ENCODE data around the gene TUFM.
A peak's percentile ranks its signal among the peaks of the same experiment; 100 is the strongest.

TUFM gene

GRCh38 chr16:28830531-28830930, 15.6 kb downstream of the TUFM start:
- peaks cover 5% of the 10 kb centered on the region for H3K4me1 ChIP-seq (ENCODE audit: insufficient read depth, poor library complexity, severe bottlenecking)
- no peak overlapping the region for H3K4me3 ChIP-seq (ENCODE audit: severe bottlenecking)
- H3K9me3 ChIP-seq (ENCODE audit: severe bottlenecking), result no peaks in the 10 kb centered on the region
- H3K27me3 ChIP-seq (ENCODE audit: insufficient read depth, poor library complexity, severe bottlenecking), result no peaks in the 10 kb centered on the region
- H3K27ac ChIP-seq (ENCODE audit: poor library complexity, severe bottlenecking), result no peak overlapping the region
- no peak for ATAC-seq (ENCODE audit: low read depth)
- H3K36me3 ChIP-seq (ENCODE audit: low read depth), result peaks cover 100% of the 10 kb centered on the region
- DNase-seq (ENCODE audit: low spot score), result no peak
- no peak for TF ChIP-seq CTCF (IDR thresholded peaks at IDR 0.05; ENCODE audit: poor library complexity, severe bottlenecking)

- Histone ChIP-seq H3K36me3 (ENCODE audit: low read depth) (peaks cover 100% of the 10 kb centered on the region), H3K4me1 (ENCODE audit: insufficient read depth, poor library complexity, severe bottlenecking) (peaks cover 12% of the 10 kb centered on the region), H3K27me3 (ENCODE audit: insufficient read depth, poor library complexity, severe bottlenecking) (no peaks in the 10 kb centered on the region), H3K27ac (ENCODE audit: poor library complexity, severe bottlenecking) (no peak overlapping the region), H3K4me3 (ENCODE audit: severe bottlenecking) (no peak overlapping the region), H3K9me3 (ENCODE audit: severe bottlenecking) (no peaks in the 10 kb centered on the region)
- no peak for DNase-seq (ENCODE audit: low spot score)
- no peak for TF ChIP-seq CTCF (IDR thresholded peaks at IDR 0.05; ENCODE audit: poor library complexity, severe bottlenecking)
- ATAC-seq (ENCODE audit: low read depth), result no peak
Observed at GRCh38 chr16:28829747-28830146, 16.4 kb downstream of the TUFM start.

- ATAC-seq (ENCODE audit: low read depth) (no peak), DNase-seq (ENCODE audit: low spot score) (no peak)
- Histone ChIP-seq H3K27ac (ENCODE audit: poor library complexity, severe bottlenecking) (no peak overlapping the region), H3K4me3 (ENCODE audit: severe bottlenecking) (no peak overlapping the region), H3K4me1 (ENCODE audit: insufficient read depth, poor library complexity, severe bottlenecking) (peaks cover 13% of the 10 kb centered on the region), H3K36me3 (ENCODE audit: low read depth) (peaks cover 67% of the 10 kb centered on the region), H3K27me3 (ENCODE audit: insufficient read depth, poor library complexity, severe bottlenecking) (no peaks in the 10 kb centered on the region), H3K9me3 (ENCODE audit: severe bottlenecking) (no peaks in the 10 kb centered on the region)
- peak; percentile 27 for TF ChIP-seq CTCF (IDR thresholded peaks at IDR 0.05; ENCODE audit: poor library complexity, severe bottlenecking)
Observed at GRCh38 chr16:28826141-28826540, 20.0 kb downstream of the TUFM start.

- H3K36me3 ChIP-seq (ENCODE audit: low read depth), result peaks cover 60% of the 10 kb centered on the region
Observed at GRCh38 chr16:28824717-28824973, 21.5 kb downstream of the TUFM start.

More at GRCh38 chr16:28824717-28824973, 21.5 kb downstream of the TUFM start:
- ATAC-seq (ENCODE audit: low read depth) (no peak), DNase-seq (ENCODE audit: low spot score) (no peak)
- peak overlapping the region; percentile 98 for H3K27ac ChIP-seq (ENCODE audit: poor library complexity, severe bottlenecking)
- H3K9me3 ChIP-seq (ENCODE audit: severe bottlenecking), result no peaks in the 10 kb centered on the region
- TF ChIP-seq CTCF (IDR thresholded peaks at IDR 0.05; ENCODE audit: poor library complexity, severe bottlenecking), result no peak
- H3K27me3 ChIP-seq (ENCODE audit: insufficient read depth, poor library complexity, severe bottlenecking), result no peaks in the 10 kb centered on the region
- H3K4me3 ChIP-seq (ENCODE audit: severe bottlenecking), result peak overlapping the region; percentile 89
- peaks cover 13% of the 10 kb centered on the region for H3K4me1 ChIP-seq (ENCODE audit: insufficient read depth, poor library complexity, severe bottlenecking)
